ENCODE measurements around the gene MRPS24.
"Not testable (repeated sequence)": the region's sequence is repeated elsewhere in the genome, so short reads cannot be mapped to it uniquely, and the experiment has no call there.

Gene MRPS24

DNA sequence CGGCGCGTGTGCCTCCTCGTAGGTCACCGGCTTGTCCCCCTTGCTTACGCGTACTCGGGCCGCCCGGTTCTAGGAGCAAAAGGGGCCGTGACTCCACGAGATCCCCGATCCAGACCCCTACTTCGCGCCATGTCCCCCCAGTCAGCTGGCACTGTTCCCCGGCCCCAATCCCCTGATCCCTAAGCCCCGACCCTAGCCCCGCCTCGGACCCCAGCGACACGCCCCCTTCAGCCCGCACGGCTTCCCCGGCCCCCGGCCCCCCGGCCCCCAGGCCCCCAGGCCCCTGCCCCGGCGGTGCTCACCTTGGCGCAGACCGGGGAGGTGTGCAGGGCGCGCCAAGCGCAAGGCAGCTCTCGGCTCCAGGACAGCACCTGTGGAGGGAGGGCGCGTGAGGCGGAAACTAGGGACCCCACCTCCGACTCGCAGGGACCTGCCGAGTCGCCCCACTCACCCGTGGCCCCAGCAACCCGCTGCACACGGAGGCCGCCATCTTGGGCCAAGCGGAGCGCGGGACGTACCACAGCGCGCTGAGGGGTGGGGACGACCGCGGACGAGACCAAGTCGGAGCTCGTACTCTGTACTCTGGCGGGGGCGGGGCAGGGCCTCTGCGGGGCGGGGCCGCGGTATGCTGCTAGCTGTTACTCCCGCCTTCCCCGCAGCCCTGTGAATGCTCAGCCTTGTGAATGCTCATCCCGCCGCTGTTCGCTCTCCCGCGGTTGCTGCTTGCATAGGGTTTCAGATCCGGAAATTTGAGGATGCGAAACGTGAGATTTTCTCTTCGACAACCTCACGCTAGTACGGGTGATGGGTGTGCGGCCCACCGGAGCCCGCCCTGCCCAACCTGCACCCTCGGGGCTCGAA, at the start of gene MRPS24:
TSS of gene MRPS24 (minus strand) at position 512 of the 861 bp plus-strand sequence. CDS start at position 490, 22 bp downstream.
- peak; percentile 90 for DNase-seq

DNA sequence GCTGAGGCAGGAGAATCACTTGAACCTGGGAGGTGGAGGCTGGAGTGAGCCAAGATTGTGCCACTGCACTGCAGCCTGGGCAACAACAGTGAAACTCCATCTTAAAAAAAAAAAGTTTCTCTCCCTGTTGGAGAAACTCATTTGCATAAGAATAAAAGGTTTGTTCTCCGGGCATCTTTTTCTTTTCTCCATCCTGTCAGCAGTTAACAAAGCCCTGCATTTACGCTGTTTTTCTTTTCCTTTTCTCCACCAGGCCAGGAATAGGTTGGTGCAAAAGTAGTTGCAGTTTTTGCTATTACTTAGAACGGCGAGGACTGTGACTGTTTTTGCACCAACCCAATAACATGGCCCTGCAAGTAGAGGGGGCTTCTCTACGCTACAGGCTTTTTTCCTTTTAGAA, 46.6 kb upstream of the MRPS24 start:
- DNase-seq = no peak

- DNase-seq = no peak
These were observed 45.5 kb upstream of the MRPS24 start for GRCh38 chr7:43914795-43915194.

GRCh38 chr7:43906331-43907010, 37.2 kb upstream of the MRPS24 start, which contains the start of gene URGCP:
URGCP (minus strand) TSS chr7:43906596; CDS start chr7:43906575, 21 bp downstream.
- no peak for DNase-seq

GRCh38 chr7:43905956-43906330, 36.6 kb upstream of the MRPS24 start:
- DNase-seq = no peak

DNA sequence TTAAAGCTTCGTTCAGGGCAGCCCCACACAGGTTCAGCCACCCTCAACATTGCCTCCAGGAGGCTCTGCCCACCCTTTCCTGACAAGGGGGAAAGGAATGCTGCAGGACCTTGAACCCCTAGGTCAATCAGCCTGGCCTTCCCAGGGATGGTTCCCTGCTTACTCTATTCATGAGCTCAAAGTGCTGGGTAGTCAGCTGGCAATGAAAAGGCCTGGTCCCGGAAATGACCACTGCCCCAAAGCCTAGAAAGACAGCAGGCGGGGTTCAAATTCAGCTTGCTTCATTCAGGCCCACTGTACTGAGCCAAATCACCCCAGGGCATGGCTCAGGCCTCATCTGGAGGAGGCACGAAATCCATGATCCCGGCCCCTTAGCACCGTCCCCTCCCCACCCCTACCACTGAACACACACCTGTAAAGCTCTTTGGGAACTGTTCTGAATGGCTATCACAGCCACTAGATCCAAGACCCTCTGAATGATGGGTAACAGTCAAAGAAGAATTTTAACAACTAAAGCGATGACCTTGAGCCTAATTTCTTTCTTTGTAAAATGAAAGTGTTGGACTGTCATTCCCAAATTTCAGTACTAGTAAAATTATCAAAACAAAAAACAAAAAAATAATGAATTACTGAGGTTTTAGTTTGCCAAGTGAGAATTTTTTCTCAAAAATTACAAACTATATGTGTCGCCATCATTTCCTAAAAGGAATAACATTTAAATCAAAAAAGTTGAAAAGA, 36.1 kb upstream of the MRPS24 start:
- DNase-seq = no peak

GRCh38 chr7:43904533-43905208, 35.4 kb upstream of the MRPS24 start:
- no peak for DNase-seq

DNA sequence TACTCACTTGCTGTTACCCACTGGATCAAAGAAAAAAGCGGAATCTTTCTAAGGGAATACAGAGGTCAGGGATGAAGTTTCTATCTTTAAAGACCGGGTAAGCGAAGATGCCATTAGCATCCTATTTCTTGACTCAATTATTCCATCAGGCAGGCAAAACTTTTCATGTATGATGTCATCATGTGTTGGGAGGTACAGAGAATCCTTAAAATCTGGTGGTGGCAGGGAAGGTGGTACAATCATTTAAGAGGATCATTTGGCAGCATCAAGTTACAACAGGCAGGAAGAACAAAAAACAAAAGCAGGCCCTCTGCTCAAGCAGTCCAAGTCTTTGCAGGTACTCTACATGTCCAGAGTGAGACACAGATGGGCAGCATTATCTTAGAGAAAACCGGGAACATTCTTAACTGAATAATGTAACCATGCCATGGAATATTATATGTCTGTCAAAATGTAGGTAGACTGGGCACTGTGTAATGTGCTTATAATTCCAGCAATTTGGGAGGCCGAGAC, 33.3 kb upstream of the MRPS24 start:
- DNase-seq = no peak

DNA sequence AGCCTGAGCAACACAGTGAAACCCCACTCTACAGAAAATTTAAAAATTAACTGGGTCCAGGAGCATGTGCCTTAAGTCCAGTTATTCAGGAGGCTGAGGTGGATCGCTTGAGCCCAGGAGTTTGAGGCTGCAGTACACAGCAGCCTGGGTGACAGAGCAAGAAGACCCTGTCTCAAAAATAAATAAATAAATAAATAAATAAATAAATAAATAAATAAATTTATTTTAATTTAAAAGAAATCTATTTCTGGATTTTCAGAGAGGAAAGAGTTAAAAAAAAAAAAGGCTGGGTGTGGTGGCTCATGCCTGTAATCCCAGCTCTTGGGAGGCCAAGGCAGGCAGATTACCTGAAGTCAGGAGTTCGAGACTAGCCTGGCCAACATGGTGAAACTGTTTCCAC, 29.3 kb upstream of the MRPS24 start:
- DNase-seq = not testable (repeated sequence)

- no peak for DNase-seq
These were observed 26.6 kb upstream of the MRPS24 start for GRCh38 chr7:43895847-43896415.

DNA sequence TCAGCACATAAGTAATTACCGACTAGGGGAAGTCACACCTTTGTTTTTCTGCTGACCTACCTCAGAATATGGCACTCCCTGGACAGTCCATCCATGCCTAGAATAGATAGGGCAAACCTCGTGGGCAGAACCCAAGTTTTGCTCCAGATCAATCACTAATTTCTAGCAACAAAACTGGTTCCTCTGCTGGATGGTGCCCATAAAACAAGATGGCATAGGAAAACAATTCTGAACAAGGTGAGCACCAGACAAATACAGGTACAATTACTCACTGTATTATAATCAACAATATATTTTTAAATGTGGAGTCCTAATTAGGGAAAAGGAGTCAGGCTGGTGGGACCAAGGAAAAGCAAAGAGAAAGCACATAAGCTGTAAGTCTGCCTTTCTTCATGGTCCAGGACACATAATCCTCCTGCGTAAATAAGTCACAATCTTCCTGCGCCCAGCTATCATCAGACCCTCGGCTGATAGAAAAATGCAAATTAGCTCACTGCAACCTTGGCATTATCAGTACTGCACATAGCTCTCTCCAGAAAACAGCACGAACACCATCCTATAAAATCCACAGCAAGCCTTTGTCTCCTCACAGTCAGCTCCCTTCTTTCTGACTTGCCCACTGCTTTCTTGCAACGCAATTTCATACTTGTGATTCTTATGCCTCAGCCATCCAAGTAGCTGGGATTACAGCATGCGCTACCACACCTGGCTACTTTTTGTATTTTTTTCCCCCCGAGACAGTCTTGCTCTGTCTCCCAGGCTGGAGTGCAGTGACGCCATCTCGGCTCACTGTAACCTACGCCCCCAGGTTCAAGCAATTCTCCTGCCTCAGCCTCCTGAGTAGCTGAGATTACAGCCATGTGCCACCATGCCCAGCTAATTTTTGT, 22.0 kb upstream of the MRPS24 start:
- no peak for DNase-seq

- DNase-seq = no peak
These were observed 21.2 kb upstream of the MRPS24 start for GRCh38 chr7:43890468-43890867.

- no peak for DNase-seq
These were observed 20.0 kb upstream of the MRPS24 start for GRCh38 chr7:43888993-43889945.

- DNase-seq = no peak
These were observed 15.3 kb upstream of the MRPS24 start for GRCh38 chr7:43884617-43885016.

DNA sequence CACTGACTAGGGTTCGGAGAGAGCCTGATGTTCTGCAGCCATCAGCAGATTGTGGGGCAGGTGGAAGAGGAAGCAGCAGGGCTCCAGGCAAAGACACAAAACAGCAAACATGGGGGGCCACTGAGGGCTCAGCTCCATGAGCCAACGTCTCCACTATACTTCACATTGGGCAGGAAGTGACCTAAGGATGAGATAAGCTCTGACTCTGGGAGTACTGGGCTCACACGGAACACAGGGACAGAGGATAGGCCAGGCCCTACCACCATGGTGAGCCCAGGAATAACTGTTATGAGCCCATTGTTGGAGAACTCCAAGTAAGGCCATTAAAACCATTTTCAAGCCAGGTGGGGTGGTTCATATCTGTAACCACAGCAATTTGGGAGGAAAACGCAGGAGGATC, 14.9 kb upstream of the MRPS24 start:
- DNase-seq = no peak

GRCh38 chr7:43880596-43880995, 11.3 kb upstream of the MRPS24 start:
- no peak for DNase-seq

- no peak for DNase-seq
These were observed 10.2 kb upstream of the MRPS24 start for GRCh38 chr7:43879477-43879876.

DNA sequence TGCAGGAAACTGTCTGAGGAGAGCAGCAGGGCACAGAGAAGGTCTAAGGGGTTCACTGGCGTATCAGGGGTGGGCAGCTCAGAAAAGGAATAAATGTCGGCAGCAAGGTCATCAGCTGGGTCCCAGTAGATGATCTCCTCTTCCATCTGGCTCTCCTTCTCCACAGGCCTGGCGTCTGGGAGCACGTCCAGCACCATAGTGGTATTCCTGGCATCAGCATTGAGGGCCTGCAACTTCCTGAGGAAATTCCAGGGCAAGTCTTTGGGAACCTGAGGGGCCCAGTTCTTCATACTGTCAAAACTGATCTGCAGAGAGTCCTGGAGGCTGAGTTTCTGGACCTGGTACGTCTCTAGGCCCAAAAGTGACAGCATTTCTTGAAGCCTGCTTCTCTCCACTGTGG, 9.6 kb upstream of the MRPS24 start:
- no peak for DNase-seq

DNA sequence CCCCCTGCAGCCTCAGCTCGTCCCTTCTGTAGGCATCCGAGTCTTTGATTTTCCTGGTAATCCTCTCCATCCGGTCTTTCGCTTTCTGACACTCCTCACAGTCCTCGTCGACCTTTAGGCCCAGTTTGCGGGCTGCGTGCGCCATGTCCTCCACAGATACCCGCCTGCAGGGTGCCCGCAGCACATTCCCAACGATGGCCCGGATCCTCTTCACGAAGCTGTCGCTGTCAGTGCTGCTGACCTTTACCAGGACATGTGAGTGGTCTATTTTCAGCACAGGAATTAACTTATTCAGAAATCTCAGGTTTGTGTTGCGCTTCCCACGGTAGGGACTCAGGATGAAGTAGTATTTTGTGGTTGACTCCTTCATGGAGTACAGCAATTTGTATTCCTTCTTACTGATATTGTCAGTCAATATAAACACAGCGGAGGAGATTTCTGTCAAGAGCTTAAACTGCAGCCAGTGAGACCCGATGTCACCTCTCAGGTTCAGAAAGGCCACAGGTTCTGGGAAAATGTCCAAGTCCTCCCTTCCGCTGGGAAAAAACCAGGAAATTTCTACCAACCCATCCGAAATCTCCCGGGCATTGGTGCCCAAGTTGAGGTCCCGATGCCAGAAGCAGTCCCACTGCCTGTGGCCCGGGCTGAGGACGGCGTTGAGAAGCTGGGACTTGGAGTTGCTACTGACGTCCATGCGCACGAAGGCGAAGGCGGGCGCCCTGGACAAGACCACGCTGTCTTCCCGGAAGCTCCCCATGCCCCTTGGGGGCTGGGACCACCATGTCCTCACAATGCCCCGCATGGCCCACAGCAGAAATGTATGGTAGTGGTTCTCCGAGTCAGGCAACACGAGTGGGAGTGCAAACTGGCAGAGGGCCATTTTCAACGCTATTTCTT, 8.9 kb upstream of the MRPS24 start:
- no peak for DNase-seq

All from NCI-H1694 treated with DMSO at 0.1 percent for 48 hours (cell line).